Eye (tissue), 1 donor: ENCODE measurements around the gene CLIC5.

Experiments
- DNase-seq: peaks from one replicate; pipeline ENCODE4 v3.0.0-alpha.2; 2015

The CLIC5 gene

DNA sequence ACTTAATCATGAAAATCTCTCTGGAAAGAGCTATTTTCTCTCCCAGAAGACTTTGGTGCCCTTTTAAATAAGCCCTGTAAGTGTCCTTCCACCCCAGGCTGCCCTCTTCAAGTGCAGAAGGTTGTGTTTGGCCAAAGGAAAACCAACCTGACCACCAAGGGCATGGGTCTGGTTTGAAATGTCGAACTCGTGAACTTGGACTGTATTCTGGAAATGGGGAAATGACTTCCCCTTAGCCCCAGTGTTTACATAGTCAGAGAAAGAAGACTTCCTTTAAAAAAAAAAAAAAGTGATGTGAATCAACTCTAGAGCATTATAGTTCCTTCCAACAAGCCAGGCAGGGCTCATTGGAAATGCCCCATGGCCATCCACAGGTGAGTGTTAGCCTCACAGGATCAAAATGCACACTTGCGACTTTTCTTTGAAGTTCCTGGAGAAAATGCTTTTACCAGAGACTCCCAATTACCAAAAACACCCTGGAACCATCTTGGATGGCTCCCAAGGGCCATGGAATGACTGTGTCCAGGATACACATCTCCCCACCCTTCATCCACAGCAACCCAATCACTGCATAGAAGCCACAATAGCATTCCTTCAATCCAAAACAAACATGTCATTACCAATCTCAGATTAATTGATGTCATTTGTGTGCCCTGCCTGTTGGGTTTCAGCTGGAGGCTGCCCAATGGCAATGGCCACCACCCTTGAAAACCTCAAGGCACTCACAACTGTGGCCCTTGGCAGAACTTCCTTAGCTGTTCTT, 133.8 kb downstream of the CLIC5 start:
- no peak for DNase-seq

GRCh38 chr6:45880676-45881075, 135.0 kb downstream of the CLIC5 start:
- DNase-seq: peak; percentile 67

DNA sequence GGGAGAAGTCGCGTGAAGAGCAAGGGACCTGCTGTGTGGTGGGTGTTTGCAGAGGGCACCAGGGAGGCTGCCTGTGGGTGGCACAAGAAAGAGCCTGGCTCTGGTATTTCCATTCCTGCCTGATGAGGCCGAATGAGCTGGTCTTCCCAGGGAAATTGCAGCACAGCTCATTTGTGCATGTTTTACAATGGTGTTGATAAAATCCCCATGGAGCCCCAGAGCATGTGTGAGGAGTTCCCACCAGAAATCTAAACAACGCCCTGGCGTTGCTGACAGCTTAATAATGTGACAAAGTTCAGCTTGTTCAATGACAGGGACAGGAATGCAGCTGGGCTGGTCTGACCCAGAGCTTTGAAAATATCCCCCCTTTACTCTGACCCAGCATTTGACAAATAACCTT, 135.5 kb downstream of the CLIC5 start:
- peak; percentile 63 for DNase-seq

DNA sequence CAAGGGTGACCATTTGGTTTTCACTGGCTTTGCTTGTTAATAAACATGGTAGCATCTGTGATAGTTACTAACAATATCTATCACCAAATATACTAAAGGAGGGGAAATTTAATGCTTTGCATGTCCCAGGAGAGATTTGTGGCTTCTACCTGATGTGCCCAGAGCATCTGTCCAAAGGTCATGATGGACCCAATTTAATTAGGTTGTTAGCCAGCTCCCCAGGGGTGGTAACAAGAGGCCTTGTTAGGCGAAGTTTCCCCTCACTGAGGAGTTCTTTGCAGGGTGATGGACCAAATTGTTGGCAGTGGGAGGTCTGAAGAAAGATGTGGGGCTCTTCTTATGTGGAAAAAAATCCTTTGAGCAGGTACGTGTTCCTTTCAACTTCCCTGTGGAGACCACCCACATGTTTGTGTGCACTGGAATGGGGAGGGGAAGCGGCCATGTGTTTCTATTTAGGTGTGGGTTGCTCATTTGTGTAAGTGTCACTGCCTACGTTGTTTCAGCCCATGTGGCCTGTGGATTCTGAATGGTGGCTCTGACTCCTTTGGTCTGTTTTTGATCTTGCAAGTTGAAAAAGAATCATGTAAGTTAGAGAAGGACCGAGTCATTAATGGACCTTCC, 137.6 kb downstream of the CLIC5 start:
- DNase-seq: no peak

DNA sequence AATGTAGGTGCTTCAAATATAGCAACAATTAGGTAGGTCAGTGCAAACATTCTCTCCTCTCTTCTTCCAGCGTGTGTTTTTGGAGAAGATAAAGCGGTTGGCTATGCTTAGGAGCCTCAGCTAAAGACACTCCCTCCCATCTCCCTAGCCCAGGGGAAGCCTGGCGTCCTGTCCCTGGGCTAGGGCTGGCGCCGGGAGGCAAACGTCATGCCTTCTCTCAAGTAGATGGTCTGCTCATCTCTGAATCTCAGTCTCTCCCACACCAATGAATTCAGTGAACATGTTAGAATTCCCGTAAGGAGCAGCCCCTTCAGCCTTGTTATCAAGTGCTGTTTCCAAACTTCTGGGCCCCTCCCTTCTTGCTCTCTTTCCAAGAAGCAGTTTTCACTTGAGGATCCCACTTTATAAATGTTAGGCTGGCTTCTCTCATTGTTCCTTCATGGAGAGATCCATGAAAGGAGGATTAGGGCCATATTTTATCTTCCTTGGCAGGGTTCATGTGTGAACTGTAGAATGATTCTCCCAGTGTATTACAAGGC, 142.8 kb downstream of the CLIC5 start:
- DNase-seq: no peak

DNA sequence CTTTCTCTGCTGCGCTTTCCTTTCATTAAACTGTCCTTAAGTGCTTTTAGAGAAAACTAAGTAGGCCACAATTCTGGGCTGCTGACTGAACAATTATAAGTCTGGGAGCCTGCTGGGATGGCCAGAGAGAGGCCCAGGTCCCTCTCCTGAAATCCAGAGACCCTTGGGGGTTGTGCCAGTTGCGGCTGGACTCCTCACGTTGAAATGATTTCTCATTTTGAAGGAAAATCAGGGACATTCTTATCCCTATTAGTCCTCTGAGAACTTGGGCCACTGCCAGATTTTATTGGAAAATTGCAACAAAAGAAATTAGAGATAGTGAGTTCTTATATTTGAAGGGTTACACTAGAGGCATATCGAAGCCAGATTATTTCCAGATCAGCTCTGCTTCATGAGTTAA, 145.1 kb downstream of the CLIC5 start:
- peak; percentile 61 for DNase-seq

DNA sequence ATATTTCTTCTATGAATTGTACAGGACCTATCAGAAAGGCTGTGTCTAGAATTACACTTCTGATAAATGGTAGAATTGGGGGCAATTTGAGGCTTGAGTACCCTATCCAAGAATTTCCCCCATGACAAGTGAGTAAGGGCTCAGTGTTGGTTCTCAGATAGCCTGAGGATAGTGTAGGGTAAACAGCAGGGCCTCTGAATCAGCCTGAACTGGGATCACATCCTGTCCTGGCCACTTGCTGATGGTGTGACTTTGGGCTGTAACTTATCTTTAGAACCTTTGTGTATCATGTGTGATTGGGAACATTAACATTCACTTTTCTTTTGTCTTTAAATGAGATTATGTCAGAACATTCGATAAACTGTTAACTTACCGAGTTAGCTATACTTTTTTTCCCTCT, 151.0 kb downstream of the CLIC5 start:
- no peak for DNase-seq

DNA sequence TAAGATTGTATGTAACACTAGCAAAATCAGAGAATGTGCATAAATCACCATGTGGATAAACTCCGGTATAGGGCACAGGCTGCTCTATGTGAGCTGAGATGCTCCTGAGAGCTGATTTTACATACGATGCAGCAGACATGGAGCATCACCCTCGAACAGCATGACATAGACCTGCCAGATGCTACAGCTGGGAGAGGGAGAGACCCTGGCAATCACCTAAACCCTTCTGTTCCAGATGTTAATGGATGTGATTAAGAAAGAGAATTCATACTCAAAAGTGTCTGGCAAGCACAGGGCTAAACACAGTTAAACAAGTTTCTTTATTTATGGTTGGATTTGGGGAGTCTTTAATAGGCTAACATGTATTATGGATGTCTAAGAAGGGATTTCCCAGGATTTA, 157.0 kb downstream of the CLIC5 start:
- DNase-seq: no peak

DNA sequence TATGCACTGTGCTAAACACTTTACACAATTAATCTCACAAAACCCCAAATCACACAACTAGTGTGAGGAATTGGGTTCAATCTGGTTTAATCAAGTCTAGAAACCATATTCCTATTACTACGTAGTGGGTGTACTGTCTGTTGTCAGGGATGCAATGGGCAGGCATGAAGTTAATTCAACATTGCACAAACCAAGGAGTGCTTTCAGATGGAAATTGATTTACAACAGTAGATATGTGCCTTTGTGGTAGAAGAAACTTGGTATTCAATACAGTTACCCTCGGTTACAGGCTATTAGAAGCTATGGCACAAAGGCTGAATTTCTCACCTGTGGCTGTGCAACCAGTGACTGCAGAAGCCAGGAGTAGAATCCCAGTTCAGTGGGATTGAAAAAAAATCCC, 157.8 kb downstream of the CLIC5 start:
- no peak for DNase-seq

DNA sequence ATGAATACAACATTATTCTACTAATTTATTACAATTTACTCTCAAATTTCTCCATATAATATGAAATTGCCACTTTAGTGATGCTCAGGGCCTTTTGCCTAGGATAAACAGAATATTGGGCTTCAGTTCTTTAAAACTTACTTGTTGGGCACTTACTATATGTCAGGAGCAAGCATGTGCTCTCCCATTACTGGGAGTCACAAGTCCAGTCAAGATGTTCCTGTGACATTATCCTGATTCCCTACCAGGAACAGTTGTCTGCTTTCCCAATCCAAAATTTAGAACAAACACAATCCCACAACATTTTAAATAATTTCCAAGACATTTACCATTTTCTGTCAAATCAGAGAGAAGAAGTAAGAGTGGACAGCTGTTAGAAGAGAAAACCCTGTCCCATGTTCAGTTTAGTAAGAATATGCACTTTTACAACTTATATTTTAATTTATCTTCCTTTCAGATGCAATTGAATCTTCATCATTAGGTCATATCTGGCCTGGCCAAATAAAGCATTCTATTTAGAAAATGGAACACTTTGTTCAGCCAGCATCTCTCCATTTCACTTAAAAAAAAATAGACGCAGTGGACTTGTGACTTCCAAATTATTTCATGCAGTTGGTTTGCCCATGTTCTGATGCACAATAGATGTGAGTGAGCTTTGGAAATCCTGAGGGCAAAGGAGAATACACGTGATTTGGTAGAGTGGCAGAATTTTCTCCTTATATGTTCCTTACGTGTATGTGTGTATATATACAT, 159.8 kb downstream of the CLIC5 start:
- DNase-seq: no peak

- peak; percentile 49 for DNase-seq
Measured at GRCh38 chr6:45854149-45854742, 161.4 kb downstream of the CLIC5 start.

- no peak for DNase-seq
Measured at GRCh38 chr6:45851034-45851400, 164.6 kb downstream of the CLIC5 start.

DNA sequence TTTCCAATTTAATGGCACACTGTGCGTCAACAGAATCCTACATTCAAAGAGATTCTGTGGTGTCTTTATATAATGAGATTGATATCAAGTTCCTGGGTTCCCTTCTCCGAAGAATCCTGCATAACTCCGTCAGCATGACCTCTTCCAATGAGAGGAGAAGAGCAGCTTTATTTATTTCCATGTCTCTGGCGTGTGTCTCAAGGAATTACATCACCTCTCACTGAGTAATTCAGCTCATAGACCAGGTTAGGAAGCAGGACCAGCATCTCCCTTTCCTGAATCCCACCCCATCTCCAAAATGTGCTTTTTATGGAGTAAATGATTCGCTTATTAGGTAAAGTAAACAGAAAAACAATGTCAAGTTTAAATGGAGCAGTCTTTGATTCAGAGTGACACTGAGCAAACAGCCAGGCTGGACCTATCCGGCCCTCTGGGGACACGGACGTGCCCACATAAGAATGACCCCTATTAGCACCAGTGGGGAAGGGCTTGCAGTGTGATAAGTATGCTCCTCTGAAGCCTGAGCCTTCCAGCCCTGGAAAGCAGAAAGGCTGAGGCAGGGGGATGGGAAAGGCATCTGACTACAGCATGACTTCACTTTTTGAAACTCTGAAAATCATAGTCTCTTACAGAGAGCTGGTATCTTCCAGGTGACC, 165.2 kb downstream of the CLIC5 start:
- peak; percentile 75 for DNase-seq

DNA sequence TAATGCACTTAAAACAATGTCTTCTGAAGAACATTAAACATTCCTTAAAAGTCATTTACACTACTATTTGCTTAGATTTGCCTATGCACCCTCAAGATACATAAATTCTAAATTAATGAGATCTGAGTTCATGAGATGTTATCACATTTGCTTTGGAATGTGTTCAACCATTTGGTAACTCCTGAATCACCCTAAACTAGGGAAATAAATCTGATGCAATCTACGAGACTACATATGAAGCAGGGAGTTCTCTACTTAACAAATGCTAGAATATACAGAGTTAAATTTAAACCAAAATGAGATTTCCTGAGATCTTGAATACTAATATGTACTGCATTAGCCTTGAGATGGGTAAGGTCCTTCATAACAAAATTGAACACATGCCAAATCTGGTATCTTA, 170.1 kb downstream of the CLIC5 start:
- DNase-seq: no peak

DNA sequence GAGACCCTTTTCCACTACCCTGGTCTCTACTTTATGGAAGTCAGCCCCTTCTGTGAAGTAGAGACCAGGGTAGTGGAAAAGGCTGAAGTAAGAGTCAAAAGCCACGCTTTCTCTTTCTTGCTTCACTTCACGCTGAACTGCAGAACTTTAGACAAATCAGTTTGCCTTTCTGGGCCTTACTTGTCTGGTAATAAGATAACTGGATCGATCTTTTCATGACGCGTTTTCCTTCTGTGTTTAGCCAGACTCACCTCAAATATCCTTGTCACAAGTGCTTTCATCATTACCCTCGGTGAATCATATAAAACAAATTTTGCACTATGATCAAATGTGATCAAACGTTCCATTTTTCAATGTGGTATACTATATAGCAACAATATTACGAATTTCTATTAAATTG, 170.7 kb downstream of the CLIC5 start:
- DNase-seq: no peak

GRCh38 chr6:45843848-45844521, 171.7 kb downstream of the CLIC5 start:
- DNase-seq: no peak

GRCh38 chr6:45841062-45841461, 174.6 kb downstream of the CLIC5 start:
- DNase-seq: no peak

DNA sequence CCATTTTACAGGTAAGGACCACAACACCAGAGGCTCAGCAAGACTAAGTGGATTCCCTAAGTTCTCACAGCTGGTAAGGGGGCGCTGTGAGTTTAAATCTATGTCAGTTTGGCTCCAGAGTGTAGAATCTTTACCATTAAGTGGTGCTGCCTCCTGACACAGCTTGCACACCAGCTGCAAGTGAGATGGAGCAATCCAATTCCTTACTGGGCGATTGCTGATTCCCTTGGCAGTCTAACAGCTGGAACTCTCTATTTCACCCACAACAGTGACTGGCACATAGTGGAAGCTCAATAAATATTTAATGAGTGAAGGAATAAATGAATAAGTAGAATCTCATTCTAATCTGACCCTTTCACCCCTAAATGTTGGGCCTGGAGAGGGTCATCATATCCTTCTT, 176.7 kb downstream of the CLIC5 start:
- no peak for DNase-seq

DNA sequence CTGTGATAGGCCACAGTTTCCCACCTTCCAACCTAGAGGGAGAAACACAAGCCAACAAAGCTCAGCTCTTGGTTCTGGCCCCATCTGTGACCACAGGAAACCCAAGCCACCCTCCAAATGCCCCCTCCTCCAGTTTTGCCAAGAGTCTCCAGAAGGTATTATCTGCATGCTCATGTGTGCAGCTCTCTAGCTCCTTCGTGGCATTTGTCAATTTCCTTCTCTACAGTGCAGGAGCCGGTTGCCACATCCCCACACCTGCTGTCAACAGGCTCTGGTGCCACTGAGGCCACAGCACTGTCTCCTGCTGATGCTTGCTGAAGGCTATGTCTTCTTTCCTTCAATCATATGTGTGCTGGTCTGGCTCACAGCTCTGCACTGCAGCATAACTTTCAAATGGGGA, 177.2 kb downstream of the CLIC5 start:
- DNase-seq: no peak

DNA sequence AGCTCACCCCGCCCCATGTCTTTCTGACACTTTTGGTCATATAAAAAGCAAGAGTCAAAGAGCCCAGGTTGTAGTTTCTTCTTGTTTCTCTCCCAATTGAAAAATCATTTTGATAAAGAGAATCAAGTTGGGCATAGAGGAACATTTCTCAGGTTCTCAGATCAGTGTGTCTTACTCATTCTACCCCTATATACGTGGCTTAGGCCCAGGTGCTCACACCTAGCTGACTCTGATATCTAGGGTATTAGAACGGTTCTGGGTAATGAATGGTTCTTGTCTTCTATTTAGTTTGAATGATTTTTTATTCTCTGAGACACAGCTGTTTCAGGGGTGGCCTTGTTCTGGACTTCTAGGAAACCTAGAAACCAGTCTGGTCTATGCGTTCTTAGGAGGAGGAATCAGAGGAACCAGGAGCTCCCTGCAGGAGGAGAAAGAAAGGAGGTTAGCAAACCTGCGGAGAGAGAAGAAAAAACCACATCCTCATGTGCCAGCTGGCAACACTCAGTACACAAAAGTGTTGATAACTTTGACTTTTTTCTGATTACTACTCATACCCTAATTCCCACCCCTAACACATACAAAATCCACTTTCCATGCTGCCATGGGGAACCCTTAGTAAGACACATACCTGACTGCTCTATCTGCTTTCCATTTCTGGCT, 178.0 kb downstream of the CLIC5 start:
- no peak for DNase-seq

DNA sequence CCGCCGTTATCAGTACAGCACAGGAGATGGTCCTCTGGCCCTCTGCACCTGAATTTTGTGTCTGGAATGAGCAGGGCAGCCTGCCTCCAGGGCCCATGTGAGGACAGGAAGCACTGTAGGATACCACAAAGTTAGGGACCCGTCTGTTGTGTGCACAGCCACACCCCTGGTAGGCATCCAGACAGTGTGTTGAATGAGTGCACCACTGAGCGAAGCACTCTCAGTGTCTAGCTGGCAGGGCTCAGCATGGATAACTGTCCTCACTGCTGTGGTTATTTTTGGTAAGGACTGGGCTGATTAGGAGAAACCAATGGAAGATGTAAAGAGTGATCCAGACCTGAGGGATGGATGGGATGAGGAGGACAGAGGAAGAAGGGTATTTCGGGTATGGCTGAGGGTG, 178.7 kb downstream of the CLIC5 start:
- DNase-seq: no peak

DNA sequence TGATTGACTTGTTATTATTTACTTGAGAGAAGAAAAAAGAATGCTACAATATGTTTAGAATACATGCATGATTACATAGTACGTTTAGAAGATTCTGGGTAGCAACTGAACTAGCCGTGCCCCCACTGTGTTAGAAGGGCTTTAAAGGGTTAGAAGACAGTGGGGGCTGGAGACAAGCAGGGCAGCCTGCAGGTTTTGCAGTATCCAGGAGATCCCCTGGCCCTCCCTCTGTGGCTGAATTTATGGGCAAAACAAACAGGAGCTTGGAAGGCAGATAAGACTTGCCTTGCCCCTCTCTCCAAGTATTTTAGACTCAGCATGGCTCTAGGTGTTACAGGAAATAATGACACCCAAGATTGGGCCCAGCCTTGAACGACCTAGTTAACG, 179.2 kb downstream of the CLIC5 start:
- no peak for DNase-seq
